GM19043 (cell line): ENCODE measurements around the gene RTBDN.

Experiments
- ATAC-seq: cut with Tn5 transposase; IDR thresholded peaks from one replicate; pipeline ENCODE4 v1.9.1; 2021; ENCODE audit warnings: low read depth; ENCODE audit not compliant: unreplicated experiment

The RTBDN gene

GRCh38 chr19:12834566-12834943, at the start of gene RTBDN:
Gene RTBDN, minus strand, starts transcription at chr19:12834579. Its CDS starts 4,600 bp downstream, at chr19:12829979.
- ATAC-seq: no peak

DNA sequence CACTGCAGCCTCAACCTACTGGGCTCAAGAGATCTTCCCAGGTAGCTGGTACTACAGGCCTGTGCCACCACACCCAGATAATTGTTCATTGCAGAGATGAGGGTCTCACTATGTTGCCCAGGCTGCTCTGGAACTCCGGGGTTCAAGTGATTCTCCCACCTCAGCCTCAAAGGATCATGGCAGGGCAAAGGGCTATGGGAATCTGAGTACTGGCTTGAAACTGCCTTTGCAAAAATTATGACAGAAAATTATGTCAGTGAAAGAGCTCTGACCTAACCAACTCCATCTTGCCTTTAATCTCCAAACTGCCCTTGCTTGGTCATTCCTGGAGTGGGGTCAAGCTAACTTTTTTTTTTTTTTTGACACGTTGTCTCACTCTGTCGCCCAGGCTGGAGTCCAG, 48.2 kb upstream of the RTBDN start:
- ATAC-seq: no peak

GRCh38 chr19:12881172-12881808, 46.9 kb upstream of the RTBDN start, which contains the start of gene DNASE2:
Gene DNASE2, minus strand, starts transcription at chr19:12881449. Its CDS starts 74 bp downstream, at chr19:12881375.
- ATAC-seq: peak; percentile 78

GRCh38 chr19:12880551-12881171, 46.3 kb upstream of the RTBDN start:
- peak; percentile 8 for ATAC-seq

GRCh38 chr19:12875086-12875485, 40.7 kb upstream of the RTBDN start:
- ATAC-seq: no peak

- no peak for ATAC-seq
Observed at GRCh38 chr19:12873891-12874745, 39.7 kb upstream of the RTBDN start.

DNA sequence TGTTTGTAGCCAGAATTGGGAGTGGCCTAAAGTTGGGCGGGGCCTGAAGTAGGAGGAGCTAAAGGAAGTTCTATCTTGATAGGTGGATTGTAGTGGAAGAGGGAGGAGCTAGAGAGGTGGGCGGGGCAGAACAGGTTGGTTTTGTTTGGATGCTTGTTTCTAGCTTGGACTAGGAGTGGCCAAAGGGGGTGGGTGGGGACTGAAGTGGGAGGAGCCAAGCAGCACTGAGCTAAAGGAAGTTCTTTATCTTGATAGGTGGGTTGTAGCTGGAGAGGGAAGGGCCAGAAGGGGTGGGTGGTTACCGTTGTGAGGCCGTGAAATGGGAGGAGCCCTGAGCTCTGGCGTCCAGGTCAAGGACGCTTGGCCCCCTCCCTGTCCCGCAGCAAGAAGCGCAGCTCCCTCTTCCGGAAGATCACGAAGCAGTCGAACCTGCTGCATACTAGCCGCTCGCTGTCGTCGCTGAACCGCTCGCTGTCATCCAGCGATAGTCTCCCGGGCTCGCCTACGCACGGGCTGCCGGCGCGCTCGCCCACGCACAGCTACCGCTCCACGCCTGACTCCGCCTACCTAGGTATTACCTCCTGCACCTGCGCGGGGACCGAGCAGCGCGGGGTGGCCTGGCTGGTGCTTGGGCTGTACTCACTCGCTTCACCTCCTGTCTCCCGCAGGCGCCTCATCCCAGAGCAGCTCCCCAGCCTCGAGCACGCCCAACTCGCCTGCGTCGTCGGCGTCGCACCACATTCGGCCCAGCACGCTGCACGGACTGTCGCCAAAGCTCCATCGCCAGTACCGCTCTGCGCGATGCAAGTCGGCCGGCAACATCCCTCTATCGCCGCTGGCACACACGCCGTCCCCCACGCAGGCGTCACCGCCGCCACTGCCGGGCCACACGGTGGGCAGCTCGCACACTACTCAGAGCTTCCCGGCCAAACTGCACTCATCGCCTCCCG, 38.8 kb upstream of the RTBDN start:
- no peak for ATAC-seq

DNA sequence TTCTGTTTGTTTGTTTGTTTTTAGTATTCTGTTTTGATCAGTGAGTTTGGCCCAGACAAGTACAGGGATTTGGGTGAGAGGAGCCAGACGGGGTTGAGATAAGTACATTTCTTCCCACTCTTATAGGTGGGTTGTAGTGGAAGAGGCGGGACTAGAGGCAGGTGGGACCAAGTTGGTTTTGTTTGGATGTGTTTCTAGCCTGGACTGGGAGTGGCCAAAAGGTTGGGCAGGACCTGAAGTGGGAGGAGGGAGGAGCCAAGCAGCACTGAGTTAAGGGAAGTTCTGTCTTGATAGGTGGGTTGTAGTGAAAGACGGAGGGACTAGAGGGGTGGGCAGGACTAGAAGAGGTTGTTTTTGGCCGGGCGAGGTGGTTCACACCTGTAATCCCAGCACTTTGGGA, 37.9 kb upstream of the RTBDN start:
- no peak for ATAC-seq

DNA sequence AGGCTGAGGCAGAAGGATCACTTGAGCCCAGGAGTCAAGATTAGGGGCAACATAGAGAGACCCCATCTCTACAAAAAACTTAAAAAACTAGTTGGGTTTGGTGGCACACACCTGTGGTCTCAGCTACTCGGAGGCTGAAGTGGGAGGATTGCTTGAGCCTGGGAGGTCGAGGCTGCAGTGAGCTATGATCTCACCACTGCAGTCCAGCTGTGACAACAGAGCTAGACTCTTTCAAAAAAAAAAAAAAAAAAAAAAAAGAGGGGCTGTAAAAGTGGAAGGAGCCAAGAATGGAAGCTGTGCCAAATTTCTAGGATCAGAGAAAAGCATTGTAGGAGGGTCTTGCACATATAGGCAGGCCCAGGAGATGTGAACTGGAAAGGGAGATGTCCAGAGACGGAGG, 37.3 kb upstream of the RTBDN start:
- no peak for ATAC-seq

- ATAC-seq: no peak
Observed at GRCh38 chr19:12868540-12869112, 34.2 kb upstream of the RTBDN start.

DNA sequence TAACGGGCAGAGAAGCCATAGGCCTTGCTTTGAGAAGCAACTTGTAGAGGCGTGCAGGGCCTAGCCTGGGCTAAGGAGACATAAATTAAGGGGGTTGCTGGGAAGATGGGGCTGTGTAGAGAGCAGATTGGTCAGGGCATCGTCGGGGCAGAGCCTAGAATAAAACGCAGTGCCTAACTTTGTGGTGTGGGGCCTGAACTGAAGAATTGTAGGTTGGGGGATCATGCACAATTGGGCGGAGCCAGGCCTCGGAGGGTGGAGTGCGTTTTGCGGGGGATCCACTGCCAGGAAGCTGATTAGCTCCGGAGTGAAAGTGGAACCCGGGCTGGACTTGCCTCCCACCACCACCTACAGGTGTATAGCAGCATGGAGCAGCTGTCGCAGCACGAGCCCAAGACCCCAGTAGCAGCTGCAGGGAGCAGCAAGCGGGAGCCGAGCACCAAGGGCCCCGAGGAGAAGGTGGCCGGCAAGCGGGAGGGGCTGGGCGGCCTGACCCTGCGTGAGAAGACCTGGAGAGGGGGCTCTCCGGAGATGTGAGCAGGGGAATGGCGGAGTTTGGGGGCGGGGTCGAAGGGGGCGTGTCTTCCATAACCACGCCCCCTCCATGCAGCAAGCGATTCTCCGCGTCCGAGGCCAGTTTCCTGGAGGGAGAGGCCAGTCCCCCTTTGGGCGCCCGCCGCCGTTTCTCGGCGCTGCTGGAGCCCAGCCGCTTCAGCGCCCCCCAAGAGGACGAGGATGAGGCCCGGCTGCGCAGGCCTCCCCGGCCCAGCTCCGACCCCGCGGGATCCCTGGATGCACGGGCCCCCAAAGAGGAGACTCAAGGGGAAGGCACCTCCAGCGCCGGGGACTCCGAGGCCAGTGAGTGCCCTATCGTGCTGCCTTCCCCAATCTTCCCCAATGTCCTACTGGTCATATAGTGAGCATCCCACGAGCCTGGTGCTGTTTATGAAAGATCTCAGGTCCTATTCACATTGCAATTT, 33.0 kb upstream of the RTBDN start:
- no peak for ATAC-seq

DNA sequence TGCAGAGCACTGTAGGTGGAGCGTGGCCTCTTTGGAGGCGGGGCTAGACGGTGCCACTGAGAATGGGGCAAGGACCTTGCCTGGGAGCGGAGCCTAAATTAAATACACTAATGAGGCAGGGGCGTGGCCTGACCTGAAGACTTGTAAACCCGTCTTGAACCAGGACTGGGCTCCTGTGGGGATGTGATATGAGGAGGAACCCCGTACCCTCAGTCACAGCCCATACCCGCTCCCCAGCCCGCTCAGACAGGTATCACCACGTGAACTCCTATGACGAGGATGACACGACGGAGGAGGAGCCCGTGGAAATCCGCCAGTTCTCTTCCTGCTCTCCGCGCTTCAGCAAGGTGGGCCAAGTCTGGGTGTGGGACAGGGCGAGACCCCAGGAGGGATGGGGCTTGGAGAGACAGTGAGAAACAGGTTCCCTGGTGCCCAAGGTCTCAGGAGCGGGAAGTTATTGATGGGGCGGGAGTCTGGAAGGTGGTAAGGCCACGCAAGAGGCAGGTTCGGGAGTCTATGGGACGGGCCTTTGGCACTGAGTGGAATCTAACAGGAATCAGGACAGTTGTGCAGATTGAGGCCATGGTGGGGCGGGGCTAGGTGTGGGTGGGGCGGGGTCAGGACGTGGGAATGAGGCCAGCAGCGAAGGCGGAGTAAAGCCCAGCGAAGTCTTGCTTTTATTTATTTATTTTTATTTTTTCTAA, 32.2 kb upstream of the RTBDN start:
- ATAC-seq: no peak

DNA sequence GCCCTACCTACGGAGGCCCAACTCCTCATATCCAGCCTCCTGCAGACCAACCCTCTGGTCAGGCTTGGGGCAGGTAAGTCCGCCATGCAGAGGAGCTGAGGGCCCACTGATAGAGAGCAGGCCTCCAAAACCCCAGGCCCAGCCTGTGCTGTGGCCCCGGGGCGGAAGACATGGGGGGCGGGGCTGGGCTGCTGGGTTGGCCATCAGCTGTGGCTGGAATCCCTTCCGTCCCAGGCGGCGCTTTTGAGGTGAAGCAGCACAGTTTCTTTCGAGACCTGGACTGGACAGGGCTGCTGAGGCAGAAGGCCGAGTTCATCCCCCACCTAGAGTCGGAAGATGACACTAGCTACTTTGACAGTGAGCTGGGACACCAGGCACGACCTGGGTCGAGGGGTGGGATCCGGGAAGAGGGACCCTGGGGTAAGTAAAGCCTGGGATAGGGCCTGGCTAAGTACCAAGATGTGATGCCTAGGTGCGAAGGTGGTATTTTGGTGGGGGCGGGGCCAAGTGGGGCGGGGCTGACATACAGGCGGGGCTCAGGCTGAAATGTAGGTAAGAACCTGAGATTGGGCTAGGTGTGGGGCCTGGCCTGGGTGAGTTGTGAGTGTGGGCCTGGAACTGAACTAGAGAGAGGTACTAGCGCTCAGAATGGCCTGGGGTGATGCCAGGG, 31.5 kb upstream of the RTBDN start:
- ATAC-seq: no peak

DNA sequence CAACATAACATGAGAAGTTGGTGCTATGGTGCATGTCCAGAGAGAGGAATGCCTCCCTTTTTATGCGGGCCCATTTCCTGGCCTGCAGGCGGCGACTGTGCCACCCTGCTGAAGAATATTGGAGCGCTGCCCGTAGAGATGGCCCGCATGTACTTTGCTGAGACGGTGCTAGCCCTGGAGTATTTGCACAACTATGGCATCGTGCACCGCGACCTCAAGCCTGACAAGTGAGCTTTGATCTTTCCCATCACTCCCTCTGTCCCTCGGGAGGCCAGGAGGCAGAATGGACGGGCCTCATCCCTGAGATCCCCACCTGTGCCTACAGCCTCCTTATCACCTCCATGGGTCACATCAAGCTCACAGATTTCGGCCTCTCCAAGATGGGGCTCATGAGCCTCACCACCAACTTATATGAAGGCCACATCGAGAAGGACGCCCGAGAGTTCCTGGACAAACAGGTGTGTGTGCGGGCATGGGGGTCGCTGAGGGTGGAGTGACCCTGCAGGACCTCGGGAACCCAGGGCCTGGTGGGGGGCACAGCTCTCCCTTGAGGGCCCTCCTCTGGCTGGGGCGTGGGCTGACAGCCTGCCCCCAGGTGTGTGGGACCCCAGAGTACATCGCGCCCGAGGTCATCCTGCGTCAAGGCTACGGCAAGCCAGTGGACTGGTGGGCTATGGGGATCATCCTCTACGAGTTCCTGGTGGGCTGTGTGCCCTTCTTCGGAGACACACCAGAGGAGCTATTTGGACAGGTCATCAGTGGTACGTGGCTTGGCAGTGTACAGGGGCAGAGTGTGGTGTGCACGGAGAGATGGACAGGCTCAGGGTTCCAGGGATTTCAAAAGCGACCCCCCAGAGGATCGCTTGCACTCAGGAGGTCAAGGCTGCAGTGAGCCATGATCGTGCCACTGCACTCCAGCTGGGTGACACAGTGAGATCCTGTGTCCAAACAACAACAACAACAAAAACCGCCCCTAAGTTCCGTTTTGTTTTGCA, 30.6 kb upstream of the RTBDN start:
- ATAC-seq: no peak

GRCh38 chr19:12864143-12864542, 29.8 kb upstream of the RTBDN start:
- ATAC-seq: no peak

DNA sequence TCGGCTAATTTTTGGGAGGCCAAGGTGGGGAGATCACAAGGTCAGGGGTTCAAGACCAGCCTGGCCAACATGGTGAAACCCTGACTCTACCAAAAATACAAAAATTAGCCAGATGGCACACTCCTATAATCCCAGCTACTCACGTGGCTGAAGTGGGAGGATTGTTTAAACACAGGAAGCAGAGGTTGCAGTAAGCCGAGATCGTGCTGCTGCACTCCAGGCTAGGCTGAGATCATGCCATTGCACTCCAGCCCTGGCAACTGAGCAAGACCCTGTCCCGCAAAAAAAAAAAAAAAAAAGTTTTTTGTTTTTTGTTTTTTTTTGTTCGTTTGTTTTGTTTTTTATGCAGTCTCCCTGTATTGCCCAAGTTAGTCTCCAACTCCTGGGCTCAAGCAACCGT, 25.2 kb upstream of the RTBDN start:
- no peak for ATAC-seq
